Mucosa of descending colon (tissue), 3 donors: ENCODE measurements around the gene PPP1R9B. TPM values are rescaled to one million over a fixed set of nuclear protein-coding genes. Genes with fewer than 3 reads are reported as not detected.

Experiments
- ATAC-seq: fragments of 200-7000 bp; cut with Tn5 transposase; one replicate; pipeline ENCODE4 v1.9.1; 2020; ENCODE audit warnings: mild to moderate bottlenecking, moderate library complexity
- DNase-seq, 3 donors: peaks; one replicate each; pipeline ENCODE4 v3.0.0-alpha.2; 2020
- H3K36me3 ChIP-seq: fragments of 200-600 bp; one replicate; pipeline ENCODE4 v1.8.0; 2021; ENCODE audit warnings: low read depth, mild to moderate bottlenecking
- H3K4me1 ChIP-seq: fragments of 200-600 bp; one replicate; pipeline ENCODE4 v1.8.0; 2021; ENCODE audit warnings: low read depth, mild to moderate bottlenecking
- H3K4me3 ChIP-seq: fragments of 200-600 bp; one replicate; pipeline ENCODE4 v1.8.0; 2021; ENCODE audit warnings: mild to moderate bottlenecking
- H3K9me3 ChIP-seq: fragments of 200-600 bp; one replicate; pipeline ENCODE4 v1.8.0; 2021; ENCODE audit warnings: mild to moderate bottlenecking
- intact Hi-C, 2 donors: fragments of 100-400 bp; cut with DNase I in 1 of 2; cut with micrococcal nuclease in 1 of 2; formaldehyde crosslinking; loops; one replicate each; pipeline versions ENCODE4 v1.11.0 to v1.11.1; 2022; cut with DNase I, micrococcal nuclease
- total RNA-seq, 3 donors: library from RNA; stranded (reverse); fragmentation: NEBNext Ultra II Directional in 2 of 3; extraction: Animal tissue kit (Norgen Biotek cat#: 25700) in 2 of 3; gene quantifications; one replicate each; pipeline versions ENCODE4 v1.2.1 to v1.2.4, GENCODE V29; 2021 to 2023
- TF ChIP-seq, protein P1 (sequence below): fragments of 200-600 bp; IDR thresholded peaks from one replicate; pipeline ENCODE4 v1.8.0; 2022; ENCODE audit warnings: antibody characterized with exemption, mild to moderate bottlenecking
- donor health status: DM: no; HTN: no; CAD: no; lungs with moderate emphysema.
- donor health status: DM: no; HTN: no; CAD: no.
- donor health status: DM: no; HTN: yes; CAD: no.

Gene PPP1R9B
- total RNA-seq, 3 donors from 2014 or later: 27.3 to 47.5 (median 33.1) TPM

DNA sequence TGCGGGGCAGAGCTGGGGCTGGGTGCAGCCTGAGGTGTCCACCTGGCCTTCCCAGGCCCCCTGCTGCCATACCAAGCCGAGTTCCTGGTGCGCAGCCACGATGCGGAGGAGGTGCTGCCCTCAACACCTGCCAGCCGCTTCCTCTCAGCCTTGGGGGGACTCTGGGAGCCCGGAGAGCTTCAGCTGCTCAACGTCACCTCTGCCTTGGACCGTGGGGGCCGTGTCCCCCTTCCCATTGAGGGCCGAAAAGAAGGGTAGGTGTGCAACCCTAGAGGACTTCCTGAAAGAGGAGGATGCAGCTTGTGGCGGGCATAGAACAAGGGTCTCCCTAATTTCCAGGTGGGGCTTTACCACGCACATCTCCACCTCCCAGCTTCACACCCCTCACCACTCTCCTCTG lies 17.8 kb upstream of the PPP1R9B start:
- DNase-seq (peak in 2 of 3 donors; percentile 15 to 49), ATAC-seq (no peak)
- Histone ChIP-seq H3K4me3 (no peak overlapping the region), H3K9me3 (no peaks in the 10 kb centered on the region), H3K4me1 (no peaks in the 10 kb centered on the region), H3K36me3 (no peaks in the 10 kb centered on the region)
- intact Hi-C loops: loop anchor here in 1 of 2 donors (10.0 kb wide), 1 partner anchor 54 kb away; no protein-coding TSS in a partner anchor
- TF ChIP-seq, protein P1, sequence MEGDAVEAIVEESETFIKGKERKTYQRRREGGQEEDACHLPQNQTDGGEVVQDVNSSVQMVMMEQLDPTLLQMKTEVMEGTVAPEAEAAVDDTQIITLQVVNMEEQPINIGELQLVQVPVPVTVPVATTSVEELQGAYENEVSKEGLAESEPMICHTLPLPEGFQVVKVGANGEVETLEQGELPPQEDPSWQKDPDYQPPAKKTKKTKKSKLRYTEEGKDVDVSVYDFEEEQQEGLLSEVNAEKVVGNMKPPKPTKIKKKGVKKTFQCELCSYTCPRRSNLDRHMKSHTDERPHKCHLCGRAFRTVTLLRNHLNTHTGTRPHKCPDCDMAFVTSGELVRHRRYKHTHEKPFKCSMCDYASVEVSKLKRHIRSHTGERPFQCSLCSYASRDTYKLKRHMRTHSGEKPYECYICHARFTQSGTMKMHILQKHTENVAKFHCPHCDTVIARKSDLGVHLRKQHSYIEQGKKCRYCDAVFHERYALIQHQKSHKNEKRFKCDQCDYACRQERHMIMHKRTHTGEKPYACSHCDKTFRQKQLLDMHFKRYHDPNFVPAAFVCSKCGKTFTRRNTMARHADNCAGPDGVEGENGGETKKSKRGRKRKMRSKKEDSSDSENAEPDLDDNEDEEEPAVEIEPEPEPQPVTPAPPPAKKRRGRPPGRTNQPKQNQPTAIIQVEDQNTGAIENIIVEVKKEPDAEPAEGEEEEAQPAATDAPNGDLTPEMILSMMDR: no peak

DNA sequence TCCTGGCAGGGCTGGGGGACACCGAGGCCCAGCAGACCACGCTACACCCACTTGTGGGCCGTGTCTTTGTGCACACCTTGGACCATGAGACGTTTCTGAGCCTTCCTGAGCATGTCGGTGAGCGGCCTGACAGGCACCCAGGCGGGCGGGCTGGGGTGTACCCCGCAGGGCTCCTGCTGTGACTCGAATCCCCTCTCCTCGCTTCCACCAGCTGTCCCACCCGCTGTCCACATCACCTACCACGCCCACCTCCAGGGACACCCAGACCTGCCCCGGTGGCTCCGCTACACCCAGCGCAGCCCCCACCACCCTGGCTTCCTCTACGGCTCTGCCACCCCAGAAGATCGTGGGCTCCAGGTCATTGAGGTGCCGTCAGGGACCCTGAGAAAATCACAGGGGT lies 16.9 kb upstream of the PPP1R9B start:
- Histone ChIP-seq H3K4me1 (no peaks in the 10 kb centered on the region), H3K36me3 (no peaks in the 10 kb centered on the region), H3K4me3 (no peak overlapping the region), H3K9me3 (no peaks in the 10 kb centered on the region)
- TF ChIP-seq, protein P1: no peak
- intact Hi-C loops: loop anchor here in 1 of 2 donors (10.0 kb wide), 1 partner anchor 53 kb away; no protein-coding TSS in a partner anchor
- no peak for ATAC-seq
- DNase-seq: peak in 1 of 3 donors; percentile 52

DNA sequence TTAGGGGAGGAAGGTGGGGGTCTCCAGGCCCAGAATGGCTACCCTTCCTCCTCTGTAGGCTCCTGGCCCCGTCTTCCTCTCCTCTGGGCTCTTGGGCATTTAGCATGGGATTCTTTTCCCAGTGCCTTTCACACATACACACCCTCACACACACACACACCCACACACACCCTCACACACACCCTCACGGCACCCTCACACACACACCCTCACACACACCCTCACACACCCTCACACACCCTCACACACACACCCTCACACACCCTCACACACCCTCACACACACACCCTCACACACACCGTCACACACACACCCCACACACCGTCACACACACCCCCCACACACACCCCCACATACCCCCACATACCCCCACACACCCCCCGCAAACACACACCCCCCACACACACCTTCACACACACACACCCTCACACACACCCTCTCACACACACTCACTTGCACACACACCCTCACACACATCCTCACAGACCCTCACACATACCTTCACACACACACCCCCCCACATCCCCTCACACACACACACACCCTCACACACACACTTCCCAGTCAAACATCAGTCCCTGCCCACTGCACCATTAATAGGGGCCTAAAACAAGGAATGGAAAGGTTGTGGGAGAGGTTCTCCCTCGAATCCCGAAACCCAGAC lies 16.2 kb upstream of the PPP1R9B start:
- intact Hi-C loops: loop anchor here in 1 of 2 donors (10.0 kb wide), 1 partner anchor 52 kb away; no protein-coding TSS in a partner anchor
- peaks cover 3% of the 10 kb centered on the region for H3K4me1 ChIP-seq
- no peak for ATAC-seq
- no peaks in the 10 kb centered on the region for H3K36me3 ChIP-seq
- TF ChIP-seq, protein P1: no peak
- H3K9me3 ChIP-seq: no peaks in the 10 kb centered on the region
- no peak overlapping the region for H3K4me3 ChIP-seq
- DNase-seq: peak in 1 of 3 donors; percentile 17

DNA sequence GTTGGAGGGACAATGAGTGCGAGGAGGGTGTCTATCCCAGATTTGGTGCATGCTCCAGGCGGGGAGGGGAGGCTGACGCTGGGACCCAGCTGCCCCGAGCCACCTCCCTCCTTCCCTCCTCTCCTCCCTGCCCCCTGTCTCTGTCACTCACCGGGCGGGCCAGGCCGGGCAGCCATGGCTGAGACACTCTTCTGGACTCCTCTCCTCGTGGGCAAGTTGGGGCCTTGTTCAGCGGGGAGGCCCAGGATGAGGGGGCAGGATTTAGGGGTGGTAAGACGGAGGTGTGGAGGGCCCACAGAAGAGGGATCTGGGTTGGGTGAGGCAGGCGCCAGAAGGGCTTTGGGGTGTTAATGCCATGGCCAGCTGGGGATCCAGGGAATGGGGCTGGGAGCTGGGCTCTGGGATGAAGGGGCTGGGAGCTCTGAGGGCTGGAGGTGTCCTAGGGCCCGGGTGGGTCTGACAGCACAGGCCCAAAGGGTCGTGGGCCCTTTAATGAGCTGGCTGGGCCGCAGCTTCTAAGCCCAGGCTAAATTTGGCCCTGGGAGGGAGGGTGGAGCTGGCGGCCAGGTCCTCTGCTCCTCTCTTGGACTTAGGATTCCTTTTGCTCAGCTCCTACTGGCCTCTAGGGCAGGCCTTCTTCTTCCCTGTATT lies 15.5 kb upstream of the PPP1R9B start, which contains the start of gene SGCA:
TSS of gene SGCA (plus strand) at position 139 of the 651 bp plus-strand sequence. CDS start at position 175, 36 bp downstream.
- Histone ChIP-seq H3K9me3 (no peaks in the 10 kb centered on the region), H3K4me1 (peaks cover 4% of the 10 kb centered on the region), H3K4me3 (no peak within 1 kb of the TSS), H3K36me3 (no peaks in the 10 kb centered on the region)
- intact Hi-C loops: loop anchor here in 1 of 2 donors (10.0 kb wide), 1 partner anchor 51 kb away; no protein-coding TSS in a partner anchor
- TF ChIP-seq, protein P1: no peak
- peak in 1 of 3 donors; percentile 46 for DNase-seq
- no peak for ATAC-seq

DNA sequence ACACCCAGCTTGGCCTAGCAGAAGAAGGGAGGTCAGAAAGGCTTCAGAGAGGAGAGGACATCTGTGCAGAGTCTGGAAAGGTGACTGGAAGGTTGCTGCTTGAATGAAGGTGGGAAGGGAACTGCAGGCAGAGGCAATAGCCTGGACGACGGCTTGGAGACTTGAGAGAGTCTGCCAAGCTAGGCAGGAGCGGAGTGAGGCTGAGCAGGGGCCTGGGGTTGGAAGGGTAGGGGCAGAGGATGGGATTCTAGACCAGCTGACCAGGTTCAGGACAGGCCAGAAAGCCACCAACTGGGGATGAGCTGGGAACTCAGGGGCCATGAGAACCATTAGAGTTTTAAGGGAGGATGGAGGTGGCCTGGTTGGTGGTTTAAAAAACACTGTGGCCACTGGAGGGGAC lies 15.0 kb upstream of the PPP1R9B start:
- Histone ChIP-seq H3K36me3 (no peaks in the 10 kb centered on the region), H3K9me3 (no peaks in the 10 kb centered on the region), H3K4me3 (no peak overlapping the region), H3K4me1 (peaks cover 4% of the 10 kb centered on the region)
- DNase-seq (no peak), ATAC-seq (no peak)
- TF ChIP-seq, protein P1: no peak
- intact Hi-C loops: loop anchor here in 1 of 2 donors (10.0 kb wide), 1 partner anchor 51 kb away; no protein-coding TSS in a partner anchor
